ENCODE data around the gene SLC35E3. TPM values are rescaled to one million over a fixed set of nuclear protein-coding genes. Genes with fewer than 3 reads are reported as not detected.
A peak's percentile ranks its signal among the peaks of the same experiment; 100 is the strongest.

SLC35E3 gene
- polyA plus RNA-seq, result 15.2 TPM

DNA sequence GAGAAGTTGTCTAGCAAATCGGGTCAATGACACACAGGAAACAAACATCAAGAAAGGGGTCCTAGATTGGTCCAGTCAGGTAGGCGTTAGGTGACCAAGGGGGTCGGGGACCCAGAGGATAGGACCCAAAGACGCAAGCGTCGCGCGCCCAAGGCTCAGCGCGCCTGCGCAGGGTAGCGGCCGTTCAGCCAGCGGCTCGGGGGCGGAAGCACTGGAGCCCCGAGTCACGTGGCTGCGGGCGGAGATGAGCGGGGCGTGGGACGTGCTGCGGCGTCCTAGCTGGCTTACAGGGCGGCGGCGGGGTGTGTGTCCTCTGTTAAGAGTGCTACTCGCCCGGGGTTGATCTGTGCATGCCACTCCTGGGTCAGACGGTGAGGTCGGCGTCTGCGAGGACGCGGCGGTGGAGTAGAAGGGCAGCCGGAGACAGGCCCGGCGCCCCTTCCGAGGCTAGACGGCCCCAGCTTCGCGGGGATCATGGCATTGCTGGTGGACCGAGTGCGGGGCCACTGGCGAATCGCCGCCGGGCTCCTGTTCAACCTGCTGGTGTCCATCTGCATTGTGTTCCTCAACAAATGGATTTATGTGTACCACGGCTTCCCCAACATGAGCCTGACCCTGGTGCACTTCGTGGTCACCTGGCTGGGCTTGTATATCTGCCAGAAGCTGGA lies at the start of gene SLC35E3:
Gene SLC35E3, plus strand, starts transcription at position 273 of the 668 bp plus-strand sequence. Its CDS starts 202 bp downstream, at position 475.
- Mint-ChIP-seq H3K4me3 (peak within 1 kb of the TSS; percentile 91 to 100 (median 98)), H3K27ac (peak within 1 kb of the TSS; percentile 82 to 96 (median 91)), H3K36me3 (no peaks in the 10 kb centered on the region), H3K9me3 (no peaks in the 10 kb centered on the region), H3K4me1 (peaks cover 28 to 49% (median 34%) of the 10 kb centered on the region in 3 donors), H3K27me3 (no peaks in the 10 kb centered on the region)

DNA sequence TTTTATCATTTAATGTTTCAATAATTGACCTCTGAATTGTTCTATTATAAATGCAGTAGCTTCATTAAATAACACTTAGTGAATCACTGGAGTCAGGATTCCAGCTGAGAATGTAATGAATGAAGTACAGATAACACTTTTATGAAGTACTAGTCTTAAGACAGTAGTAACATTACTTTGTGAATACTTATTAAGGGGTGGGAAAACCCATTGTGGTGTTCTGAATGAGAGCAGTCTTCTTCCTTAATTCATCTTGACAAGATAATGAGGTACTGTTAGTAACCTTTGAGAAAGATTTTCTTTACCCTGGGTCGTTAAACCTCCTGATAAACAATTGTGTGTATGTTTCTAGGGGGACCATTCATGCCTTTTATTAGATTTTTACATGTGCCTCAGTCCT lies 46.5 kb upstream of the SLC35E3 start:
- no peaks in the 10 kb centered on the region for H3K27me3 Mint-ChIP-seq
- no peaks in the 10 kb centered on the region for H3K4me1 Mint-ChIP-seq
- no peaks in the 10 kb centered on the region for H3K9me3 Mint-ChIP-seq
- peak overlapping the region in 1 of 3 donors; percentile 24 for H3K27ac Mint-ChIP-seq
- H3K4me3 Mint-ChIP-seq, result no peak overlapping the region
- peaks cover 2% of the 10 kb centered on the region for H3K36me3 Mint-ChIP-seq

GRCh38 chr12:68727776-68728175 lies 18.2 kb upstream of the SLC35E3 start:
- H3K27me3 Mint-ChIP-seq, result no peaks in the 10 kb centered on the region
- H3K4me3 Mint-ChIP-seq, result no peak overlapping the region

DNA sequence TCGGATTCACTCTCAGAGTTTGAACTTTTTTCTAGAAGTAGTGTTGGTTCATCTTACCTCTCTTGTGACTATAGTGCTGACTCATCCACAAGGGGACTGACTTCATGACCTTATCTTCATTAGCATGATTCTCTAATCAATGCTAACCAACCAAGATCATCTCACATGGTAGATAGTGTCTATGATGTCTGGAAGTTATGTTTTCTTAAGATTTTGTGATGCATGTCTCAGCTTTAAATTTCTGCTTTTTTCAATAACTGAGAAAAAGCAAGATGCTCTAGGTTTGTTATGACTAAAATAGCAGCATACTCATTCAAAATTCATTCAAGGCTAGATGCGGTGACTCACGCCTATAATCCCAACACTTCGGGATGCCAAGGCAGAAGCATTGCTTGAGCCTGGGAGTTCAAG lies 12.3 kb upstream of the SLC35E3 start:
- Mint-ChIP-seq H3K27ac (no peak overlapping the region), H3K4me3 (no peak overlapping the region), H3K36me3 (no peaks in the 10 kb centered on the region), H3K9me3 (no peaks in the 10 kb centered on the region), H3K27me3 (no peaks in the 10 kb centered on the region), H3K4me1 (no peaks in the 10 kb centered on the region)

More at GRCh38 chr12:68727776-68728175, 18.2 kb upstream of the SLC35E3 start:
- Mint-ChIP-seq H3K9me3 (no peaks in the 10 kb centered on the region), H3K27ac (no peak overlapping the region), H3K36me3 (peaks cover 10% of the 10 kb centered on the region), H3K4me1 (no peaks in the 10 kb centered on the region)

DNA sequence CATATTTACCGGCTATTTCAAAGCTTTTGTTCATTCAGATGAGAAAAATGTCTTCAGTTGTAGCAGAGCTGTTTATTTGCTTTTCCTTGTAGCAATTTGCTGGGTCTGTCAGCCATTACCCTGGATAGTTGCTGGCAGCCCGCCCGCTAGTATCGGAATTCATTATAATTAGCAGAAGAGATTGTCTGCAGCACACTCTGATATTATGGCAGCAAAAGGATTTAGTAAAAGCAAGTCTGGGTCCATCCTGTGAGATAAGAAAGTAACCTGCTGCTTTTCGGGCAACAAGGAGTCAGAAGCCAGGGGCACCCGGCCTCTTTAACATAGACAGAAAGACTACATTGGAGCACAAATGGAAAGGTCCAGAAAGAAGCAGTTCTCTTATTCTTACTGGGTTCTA lies 6.1 kb upstream of the SLC35E3 start:
- peaks cover 1% of the 10 kb centered on the region for H3K36me3 Mint-ChIP-seq
- no peaks in the 10 kb centered on the region for H3K27me3 Mint-ChIP-seq

DNA sequence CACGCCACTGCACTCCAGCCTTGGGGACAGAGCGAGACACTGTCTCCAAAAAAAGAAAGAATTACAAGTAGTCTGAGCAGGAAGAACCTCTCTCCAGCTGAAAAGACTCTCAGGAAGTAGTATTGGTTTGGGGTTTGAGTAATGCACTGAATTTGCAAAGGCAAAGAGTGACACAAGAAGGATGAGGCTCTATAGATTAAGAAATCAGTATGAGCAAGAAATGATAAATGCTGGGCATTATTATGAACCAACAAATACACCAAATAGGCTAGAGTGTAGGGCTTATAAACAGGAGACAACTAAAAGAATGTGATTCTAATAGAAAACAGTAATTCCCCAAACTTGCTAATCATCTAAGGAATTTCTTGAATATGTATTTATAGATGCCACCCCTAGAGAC lies 2.6 kb upstream of the SLC35E3 start:
- peaks cover 1% of the 10 kb centered on the region for H3K36me3 Mint-ChIP-seq
- no peaks in the 10 kb centered on the region for H3K9me3 Mint-ChIP-seq
- H3K27me3 Mint-ChIP-seq, result no peaks in the 10 kb centered on the region
- peak overlapping the region; percentile 83 to 90 (median 84) for H3K27ac Mint-ChIP-seq
- H3K4me1 Mint-ChIP-seq, result peaks cover 23 to 33% (median 28%) of the 10 kb centered on the region in 3 donors
- H3K4me3 Mint-ChIP-seq, result peak overlapping the region in 2 of 4 donors; percentile 83 to 87

More for the DNA sequence above, 6.1 kb upstream of the SLC35E3 start:
- Mint-ChIP-seq H3K4me1 (peaks cover 10 to 11% (median 10%) of the 10 kb centered on the region in 3 donors), H3K9me3 (no peaks in the 10 kb centered on the region), H3K4me3 (no peak overlapping the region), H3K27ac (peak overlapping the region in 1 of 3 donors; percentile 19)

- Mint-ChIP-seq H3K27ac (peak overlapping the region; percentile 82 to 96 (median 91)), H3K36me3 (no peaks in the 10 kb centered on the region), H3K4me1 (peaks cover 28 to 49% (median 34%) of the 10 kb centered on the region in 3 donors), H3K9me3 (no peaks in the 10 kb centered on the region), H3K4me3 (peak overlapping the region; percentile 91 to 100 (median 98)), H3K27me3 (no peaks in the 10 kb centered on the region)
These were observed 536 bp upstream of the SLC35E3 start for GRCh38 chr12:68745376-68745903.

DNA sequence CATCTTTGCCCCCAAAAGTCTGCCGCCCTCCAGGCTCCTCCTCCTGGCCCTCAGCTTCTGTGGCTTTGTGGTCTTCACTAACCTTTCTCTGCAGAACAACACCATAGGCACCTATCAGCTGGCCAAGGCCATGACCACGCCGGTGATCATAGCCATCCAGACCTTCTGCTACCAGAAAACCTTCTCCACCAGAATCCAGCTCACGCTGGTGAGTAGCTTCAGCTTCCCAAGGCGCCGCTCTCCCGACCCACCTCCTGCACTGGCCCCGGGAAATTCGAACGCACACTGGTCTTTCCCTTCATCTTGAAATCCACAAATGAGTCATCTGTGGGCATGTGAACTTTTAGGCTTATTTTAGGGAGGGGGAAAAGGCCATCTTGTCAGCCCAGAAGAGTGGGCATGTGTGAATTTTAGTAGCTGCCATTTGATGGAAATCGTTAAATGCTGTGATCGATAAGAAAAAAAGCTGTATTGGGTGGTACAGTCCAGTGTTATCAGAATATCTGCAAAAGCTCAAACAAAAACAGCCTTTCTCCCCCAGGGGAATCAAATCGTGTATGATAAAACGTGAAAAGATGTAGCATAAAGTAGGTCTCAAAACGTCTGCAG lies 700 bp downstream of the SLC35E3 start:
- Mint-ChIP-seq H3K4me1 (peaks cover 28 to 49% (median 34%) of the 10 kb centered on the region in 3 donors), H3K9me3 (no peaks in the 10 kb centered on the region), H3K4me3 (peak overlapping the region; percentile 91 to 100 (median 98)), H3K27me3 (no peaks in the 10 kb centered on the region), H3K36me3 (no peaks in the 10 kb centered on the region), H3K27ac (peak overlapping the region in 2 of 3 donors; percentile 82 to 96)

- H3K4me1 Mint-ChIP-seq, result peaks cover 18 to 39% (median 24%) of the 10 kb centered on the region in 3 donors
- H3K9me3 Mint-ChIP-seq, result no peaks in the 10 kb centered on the region
- H3K36me3 Mint-ChIP-seq, result no peaks in the 10 kb centered on the region
- no peaks in the 10 kb centered on the region for H3K27me3 Mint-ChIP-seq
- no peak overlapping the region for H3K27ac Mint-ChIP-seq
- H3K4me3 Mint-ChIP-seq, result peak overlapping the region in 1 of 4 donors; percentile 26
These were observed 3.5 kb downstream of the SLC35E3 start for GRCh38 chr12:68749443-68749842.

GRCh38 chr12:68749861-68750260 lies 3.9 kb downstream of the SLC35E3 start:
- H3K36me3 Mint-ChIP-seq, result no peaks in the 10 kb centered on the region
- H3K27me3 Mint-ChIP-seq, result no peaks in the 10 kb centered on the region
- H3K4me3 Mint-ChIP-seq, result peak overlapping the region in 1 of 4 donors; percentile 1
- H3K9me3 Mint-ChIP-seq, result no peaks in the 10 kb centered on the region
- H3K4me1 Mint-ChIP-seq, result peaks cover 18 to 39% (median 24%) of the 10 kb centered on the region in 3 donors
- H3K27ac Mint-ChIP-seq, result no peak overlapping the region

DNA sequence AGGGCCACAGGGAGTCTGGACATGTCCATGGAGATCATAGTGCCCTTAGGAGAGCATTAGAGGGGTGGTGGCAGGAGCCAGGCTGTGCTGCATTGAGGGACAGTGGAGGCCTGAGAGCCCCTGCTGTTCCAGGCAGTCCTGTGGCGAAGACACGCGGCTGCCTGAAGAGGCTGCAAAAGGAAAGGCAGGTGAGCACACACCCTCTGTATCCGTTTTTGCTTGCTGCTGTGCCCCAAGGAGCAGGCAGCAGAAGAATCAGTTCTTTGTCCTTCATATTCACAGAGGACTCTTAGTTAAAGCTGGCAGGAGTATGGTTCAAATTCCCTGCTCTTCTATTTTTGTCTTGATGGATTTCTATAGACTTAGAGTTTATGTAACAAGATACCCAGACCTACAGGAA lies 4.5 kb downstream of the SLC35E3 start:
- Mint-ChIP-seq H3K4me1 (peaks cover 15 to 34% (median 22%) of the 10 kb centered on the region in 3 donors), H3K36me3 (peaks cover 1% of the 10 kb centered on the region), H3K27me3 (no peaks in the 10 kb centered on the region), H3K27ac (no peak overlapping the region), H3K4me3 (no peak overlapping the region), H3K9me3 (no peaks in the 10 kb centered on the region)

- Mint-ChIP-seq H3K36me3 (peaks cover 7% of the 10 kb centered on the region), H3K4me3 (no peak overlapping the region), H3K4me1 (peaks cover 0 to 2% (median 0%) of the 10 kb centered on the region in 3 donors), H3K9me3 (no peaks in the 10 kb centered on the region), H3K27ac (no peak overlapping the region), H3K27me3 (no peaks in the 10 kb centered on the region)
These were observed 9.7 kb downstream of the SLC35E3 start for GRCh38 chr12:68755536-68756243.

- Mint-ChIP-seq H3K36me3 (peaks cover 9% of the 10 kb centered on the region), H3K9me3 (no peaks in the 10 kb centered on the region), H3K4me1 (peaks cover 0 to 4% (median 0%) of the 10 kb centered on the region in 3 donors), H3K27me3 (no peaks in the 10 kb centered on the region), H3K27ac (no peak overlapping the region), H3K4me3 (no peak overlapping the region)
These were observed 13.9 kb downstream of the SLC35E3 start for GRCh38 chr12:68759852-68760251.

DNA sequence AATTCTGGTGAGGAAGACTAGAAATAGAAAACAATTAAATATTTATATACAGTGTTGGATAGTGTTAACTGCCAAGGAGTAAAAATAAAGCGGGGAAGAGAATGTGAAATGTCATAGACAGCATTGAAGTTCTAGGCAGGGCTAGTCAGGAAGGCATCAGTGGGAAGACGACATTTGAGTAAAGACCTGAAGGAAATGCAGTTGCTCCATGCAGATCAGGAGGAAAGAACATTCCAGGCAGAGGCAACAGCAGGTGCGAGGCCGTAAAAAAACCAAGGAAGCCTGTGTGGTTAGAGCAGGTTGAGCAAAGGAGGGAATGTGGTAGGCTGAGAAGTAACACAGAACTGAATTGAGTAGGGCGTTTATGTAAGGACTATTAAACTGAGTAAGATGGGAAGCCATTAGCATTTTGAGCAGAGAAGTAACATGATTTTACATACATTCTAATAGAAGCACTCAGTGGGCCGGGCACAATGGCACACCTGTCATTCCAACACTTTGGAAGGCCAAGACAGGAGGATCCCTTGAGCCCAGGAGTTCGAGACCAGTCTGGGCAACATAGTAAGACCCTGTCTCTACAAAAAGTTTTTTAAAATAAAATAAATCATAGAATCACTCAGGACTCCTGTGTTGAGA lies 14.9 kb downstream of the SLC35E3 start:
- no peaks in the 10 kb centered on the region for H3K9me3 Mint-ChIP-seq
- H3K4me1 Mint-ChIP-seq, result peaks cover 0 to 4% (median 0%) of the 10 kb centered on the region in 3 donors
- no peak overlapping the region for H3K4me3 Mint-ChIP-seq
- H3K27ac Mint-ChIP-seq, result no peak overlapping the region
- H3K36me3 Mint-ChIP-seq, result peaks cover 7% of the 10 kb centered on the region
- no peaks in the 10 kb centered on the region for H3K27me3 Mint-ChIP-seq

Data from IgD-negative memory B cell (primary cell).